ENCODE measurements around the gene TEP1. TPM values are rescaled to one million over a fixed set of nuclear protein-coding genes. Genes with fewer than 3 reads are reported as not detected.

TEP1 gene
- total RNA-seq, 1 experiment from 2014 or later = 17.1 TPM

DNA sequence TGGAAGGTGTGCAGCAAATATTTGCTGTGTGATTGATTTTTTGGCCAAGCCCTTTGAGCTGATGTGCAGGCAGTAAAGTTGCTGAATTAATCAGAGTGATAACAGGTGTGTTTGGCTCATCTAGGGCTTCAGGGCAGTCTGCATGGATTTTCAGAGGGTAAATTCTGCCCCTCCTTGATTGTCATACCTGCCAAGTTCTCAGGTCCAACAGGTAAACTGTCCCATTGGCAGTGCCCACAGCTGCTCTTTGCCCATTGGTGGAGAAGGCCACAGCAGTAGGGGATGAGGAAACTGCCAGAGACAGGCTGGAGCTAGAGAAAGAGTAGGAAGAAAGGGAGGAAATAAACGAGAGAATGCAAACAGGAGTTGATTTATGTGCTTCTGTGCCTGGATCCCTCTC is 33.6 kb downstream of the TEP1 start:
- ChIA-PET POLR2A (no interaction called here), CTCF (no interaction called here)
- ATAC-seq (no peak), DNase-seq (ENCODE audit: low read depth, low spot score) (no peak)
- no TSS peak for BruUV-seq (replicated peaks)
- no peak overlapping the region for H3K27ac ChIP-seq (ENCODE audit: low read length)
- no peaks in the 10 kb centered on the region; the same call in none of the 2 replicates for H3K36me3 ChIP-seq (ENCODE audit: control insufficient read depth, insufficient read depth, low read length)
- intact Hi-C loops (cut with micrococcal nuclease; ENCODE audit: unreplicated experiment) (no loop called here), in situ Hi-C loops (cut with HindIII; ENCODE audit: low pct_unique_long_range_greater_than_20kb, low sequenced_read_pairs) (no loop called here)
- H3K4me3 ChIP-seq (ENCODE audit: low read depth in 2 of 2, low read length in 2 of 2) = no peak overlapping the region
- TF ChIP-seq, protein P1, sequence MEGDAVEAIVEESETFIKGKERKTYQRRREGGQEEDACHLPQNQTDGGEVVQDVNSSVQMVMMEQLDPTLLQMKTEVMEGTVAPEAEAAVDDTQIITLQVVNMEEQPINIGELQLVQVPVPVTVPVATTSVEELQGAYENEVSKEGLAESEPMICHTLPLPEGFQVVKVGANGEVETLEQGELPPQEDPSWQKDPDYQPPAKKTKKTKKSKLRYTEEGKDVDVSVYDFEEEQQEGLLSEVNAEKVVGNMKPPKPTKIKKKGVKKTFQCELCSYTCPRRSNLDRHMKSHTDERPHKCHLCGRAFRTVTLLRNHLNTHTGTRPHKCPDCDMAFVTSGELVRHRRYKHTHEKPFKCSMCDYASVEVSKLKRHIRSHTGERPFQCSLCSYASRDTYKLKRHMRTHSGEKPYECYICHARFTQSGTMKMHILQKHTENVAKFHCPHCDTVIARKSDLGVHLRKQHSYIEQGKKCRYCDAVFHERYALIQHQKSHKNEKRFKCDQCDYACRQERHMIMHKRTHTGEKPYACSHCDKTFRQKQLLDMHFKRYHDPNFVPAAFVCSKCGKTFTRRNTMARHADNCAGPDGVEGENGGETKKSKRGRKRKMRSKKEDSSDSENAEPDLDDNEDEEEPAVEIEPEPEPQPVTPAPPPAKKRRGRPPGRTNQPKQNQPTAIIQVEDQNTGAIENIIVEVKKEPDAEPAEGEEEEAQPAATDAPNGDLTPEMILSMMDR (IDR thresholded peaks at IDR 0.05) = no peak
- no peak for TF ChIP-seq POLR2AphosphoS5 (IDR thresholded peaks at IDR 0.05; ENCODE audit: low read depth, low read length)
- TF ChIP-seq TCF7L2 (IDR thresholded peaks at IDR 0.05; ENCODE audit: low read depth, low read length) = no peak
- TF ChIP-seq, protein P2, sequence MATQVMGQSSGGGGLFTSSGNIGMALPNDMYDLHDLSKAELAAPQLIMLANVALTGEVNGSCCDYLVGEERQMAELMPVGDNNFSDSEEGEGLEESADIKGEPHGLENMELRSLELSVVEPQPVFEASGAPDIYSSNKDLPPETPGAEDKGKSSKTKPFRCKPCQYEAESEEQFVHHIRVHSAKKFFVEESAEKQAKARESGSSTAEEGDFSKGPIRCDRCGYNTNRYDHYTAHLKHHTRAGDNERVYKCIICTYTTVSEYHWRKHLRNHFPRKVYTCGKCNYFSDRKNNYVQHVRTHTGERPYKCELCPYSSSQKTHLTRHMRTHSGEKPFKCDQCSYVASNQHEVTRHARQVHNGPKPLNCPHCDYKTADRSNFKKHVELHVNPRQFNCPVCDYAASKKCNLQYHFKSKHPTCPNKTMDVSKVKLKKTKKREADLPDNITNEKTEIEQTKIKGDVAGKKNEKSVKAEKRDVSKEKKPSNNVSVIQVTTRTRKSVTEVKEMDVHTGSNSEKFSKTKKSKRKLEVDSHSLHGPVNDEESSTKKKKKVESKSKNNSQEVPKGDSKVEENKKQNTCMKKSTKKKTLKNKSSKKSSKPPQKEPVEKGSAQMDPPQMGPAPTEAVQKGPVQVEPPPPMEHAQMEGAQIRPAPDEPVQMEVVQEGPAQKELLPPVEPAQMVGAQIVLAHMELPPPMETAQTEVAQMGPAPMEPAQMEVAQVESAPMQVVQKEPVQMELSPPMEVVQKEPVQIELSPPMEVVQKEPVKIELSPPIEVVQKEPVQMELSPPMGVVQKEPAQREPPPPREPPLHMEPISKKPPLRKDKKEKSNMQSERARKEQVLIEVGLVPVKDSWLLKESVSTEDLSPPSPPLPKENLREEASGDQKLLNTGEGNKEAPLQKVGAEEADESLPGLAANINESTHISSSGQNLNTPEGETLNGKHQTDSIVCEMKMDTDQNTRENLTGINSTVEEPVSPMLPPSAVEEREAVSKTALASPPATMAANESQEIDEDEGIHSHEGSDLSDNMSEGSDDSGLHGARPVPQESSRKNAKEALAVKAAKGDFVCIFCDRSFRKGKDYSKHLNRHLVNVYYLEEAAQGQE (IDR thresholded peaks at IDR 0.05; ENCODE audit: insufficient read depth in 1 of 2, low read depth in 2 of 2, low read length in 1 of 2) = no peak
- no peak for TF ChIP-seq SIN3A (IDR thresholded peaks at IDR 0.05; ENCODE audit: borderline replicate concordance, insufficient read depth, low read depth, low read length)
- no peaks in the 10 kb centered on the region for H3K27me3 ChIP-seq (ENCODE audit: control insufficient read depth, insufficient read depth, low read length)
- H3K9me3 ChIP-seq (ENCODE audit: control insufficient read depth, insufficient read depth, low read depth, low read length) = no peaks in the 10 kb centered on the region
- H3K4me1 ChIP-seq (ENCODE audit: control insufficient read depth, insufficient read depth, low read length) = no peaks in the 10 kb centered on the region

DNA sequence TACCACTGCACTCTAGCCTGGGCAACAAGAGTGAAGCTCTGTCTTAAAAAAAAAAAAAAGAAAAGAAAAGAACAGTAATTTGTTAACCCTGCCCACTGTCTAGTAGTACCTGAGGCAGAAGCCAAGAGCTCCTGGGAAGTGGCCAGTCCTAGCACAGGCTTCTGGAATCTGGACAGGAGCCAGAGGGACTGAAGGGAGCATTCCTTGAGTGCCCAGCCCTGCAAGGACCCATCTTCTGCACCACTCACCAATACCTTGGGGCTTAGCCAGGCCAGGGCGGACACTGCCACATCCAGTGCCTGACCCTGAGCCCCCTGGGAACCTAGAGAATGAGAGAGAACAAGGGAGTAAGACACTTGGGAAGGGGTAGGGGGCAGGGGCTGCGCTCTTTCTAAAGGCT is 36.1 kb downstream of the TEP1 start:
- intact Hi-C loops (cut with micrococcal nuclease; ENCODE audit: unreplicated experiment) (no loop called here), in situ Hi-C loops (cut with HindIII; ENCODE audit: low pct_unique_long_range_greater_than_20kb, low sequenced_read_pairs) (no loop called here)
- H3K4me1 ChIP-seq (ENCODE audit: control insufficient read depth, insufficient read depth, low read length) = no peaks in the 10 kb centered on the region
- no peaks in the 10 kb centered on the region; the same call in 1 of the 2 replicates for H3K36me3 ChIP-seq (ENCODE audit: control insufficient read depth, insufficient read depth, low read length)
- H3K27me3 ChIP-seq (ENCODE audit: control insufficient read depth, insufficient read depth, low read length) = no peaks in the 10 kb centered on the region
- H3K9me3 ChIP-seq (ENCODE audit: control insufficient read depth, insufficient read depth, low read depth, low read length) = no peaks in the 10 kb centered on the region
- DNase-seq (ENCODE audit: low read depth, low spot score) (no peak), ATAC-seq (no peak)
- POLR2A ChIA-PET = no interaction called here
- no peak overlapping the region for H3K27ac ChIP-seq (ENCODE audit: low read length)
- CTCF ChIA-PET = no interaction called here
- TF ChIP-seq, protein P1 (IDR thresholded peaks at IDR 0.05) = no peak
- TF ChIP-seq POLR2AphosphoS5 (IDR thresholded peaks at IDR 0.05; ENCODE audit: low read depth, low read length) = no peak
- no peak for TF ChIP-seq TCF7L2 (IDR thresholded peaks at IDR 0.05; ENCODE audit: low read depth, low read length)
- TF ChIP-seq SIN3A (IDR thresholded peaks at IDR 0.05; ENCODE audit: borderline replicate concordance, insufficient read depth, low read depth, low read length) = no peak
- TF ChIP-seq, protein P2 (IDR thresholded peaks at IDR 0.05; ENCODE audit: insufficient read depth in 1 of 2, low read depth in 2 of 2, low read length in 1 of 2) = no peak
- H3K4me3 ChIP-seq (ENCODE audit: low read depth in 2 of 2, low read length in 2 of 2) = no peak overlapping the region
- BruUV-seq (replicated peaks) = no TSS peak
